ENCODE results near the gene E4F1.

- TF ChIP-seq CTCF (conservative IDR thresholded peaks at IDR 0.05 in 1 of 2, IDR thresholded peaks at IDR 0.05 in 1 of 2; ENCODE audit: extremely low read depth in 1 of 2, insufficient read depth in 1 of 2, low read depth in 1 of 2, low read length in 2 of 2) (no peak), EZH2 (IDR thresholded peaks at IDR 0.05; ENCODE audit: borderline replicate concordance, low read length) (no peak)
Observed at GRCh38 chr16:2237102-2237482, 13.7 kb downstream of the E4F1 start.
